CD4-positive, alpha-beta T cell treated with Interleukin-6 for 4 hours (primary cell): Measurements from ENCODE around the gene SETMAR.
A peak's percentile ranks its signal among the peaks of the same experiment; 100 is the strongest.
"Not testable (repeated sequence)": the region's sequence is repeated elsewhere in the genome, so short reads cannot be mapped to it uniquely, and the experiment has no call there.

Experiments used
- DNase-seq: peaks from one replicate; pipeline ENCODE4 v3.0.0-alpha.2; 2020; ENCODE audit warnings: mixed read lengths

The SETMAR gene

DNA sequence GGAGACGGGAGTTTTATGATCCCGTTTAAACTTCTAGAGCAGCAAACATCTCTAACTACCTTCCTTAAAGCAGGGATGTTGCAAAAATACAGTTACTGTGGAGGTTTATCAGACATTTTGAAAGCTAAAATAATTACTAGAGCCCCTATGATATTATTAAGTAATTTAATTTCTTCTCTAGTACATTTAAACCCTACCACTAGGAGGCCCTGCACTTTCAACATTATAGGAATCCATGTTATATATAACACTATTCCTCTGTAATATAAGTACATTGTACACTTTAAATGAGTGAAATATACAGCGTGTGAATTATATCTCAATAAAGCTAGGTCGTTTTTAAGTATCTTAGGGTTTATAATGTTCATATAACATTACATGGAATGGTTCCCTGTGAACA is 11.5 kb downstream of the SETMAR start:
- no peak for DNase-seq

DNA sequence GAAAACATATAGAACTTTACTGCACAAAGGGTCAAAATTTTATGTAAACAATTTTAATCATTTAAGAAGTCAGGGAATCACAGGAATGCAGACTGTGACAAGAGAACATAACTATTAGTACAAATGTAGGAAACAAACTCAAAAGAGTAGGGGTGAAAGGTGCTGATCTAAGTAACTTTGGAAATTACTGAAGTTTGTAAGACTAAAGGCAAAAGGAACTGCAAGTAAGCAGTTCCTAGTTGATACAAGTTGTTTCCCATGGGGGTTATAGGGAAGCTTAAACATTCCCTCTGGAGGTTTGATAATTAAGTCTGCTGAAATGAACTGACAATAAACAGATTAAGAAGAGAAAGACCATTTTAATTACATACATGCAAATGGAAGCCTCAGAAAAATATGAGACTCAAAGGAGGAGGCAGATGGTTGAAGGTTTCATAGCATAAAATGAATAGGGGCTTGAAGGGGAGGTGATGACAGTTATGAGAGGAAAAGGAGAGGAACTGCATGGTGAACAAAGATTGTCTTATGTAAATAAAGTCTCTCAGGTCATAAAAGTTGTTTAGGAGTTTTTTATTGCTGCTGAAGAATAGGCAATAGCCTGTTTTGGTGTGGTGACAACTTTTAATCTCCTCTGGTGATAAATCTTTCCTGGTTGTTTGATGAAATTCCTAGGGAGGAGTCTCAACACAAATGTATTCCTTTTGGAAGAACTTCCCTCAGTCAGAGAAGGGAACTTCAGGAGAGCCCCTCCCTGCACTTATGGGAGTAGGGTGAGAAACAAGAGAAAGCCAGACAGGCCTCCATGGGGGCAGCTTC is 17.1 kb downstream of the SETMAR start:
- no peak for DNase-seq

DNA sequence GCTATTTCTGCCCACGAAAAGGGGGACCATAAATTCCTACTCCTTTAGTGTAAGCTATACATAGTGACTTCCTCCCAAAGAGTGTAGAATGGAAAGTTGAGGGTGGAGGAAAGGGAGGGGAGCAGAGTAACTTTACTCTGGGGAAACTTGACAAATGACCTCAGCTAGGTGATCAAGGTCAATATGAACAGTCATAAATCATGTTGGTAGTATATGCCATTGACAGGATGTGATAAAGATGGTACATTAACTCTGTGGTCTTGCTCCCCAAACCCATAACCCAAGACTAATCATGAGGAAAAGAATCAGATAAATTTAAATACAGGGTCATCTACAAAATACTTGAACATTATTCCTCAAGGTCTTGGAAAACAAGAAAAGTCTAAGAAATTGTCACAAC is 18.6 kb downstream of the SETMAR start:
- no peak for DNase-seq

DNA sequence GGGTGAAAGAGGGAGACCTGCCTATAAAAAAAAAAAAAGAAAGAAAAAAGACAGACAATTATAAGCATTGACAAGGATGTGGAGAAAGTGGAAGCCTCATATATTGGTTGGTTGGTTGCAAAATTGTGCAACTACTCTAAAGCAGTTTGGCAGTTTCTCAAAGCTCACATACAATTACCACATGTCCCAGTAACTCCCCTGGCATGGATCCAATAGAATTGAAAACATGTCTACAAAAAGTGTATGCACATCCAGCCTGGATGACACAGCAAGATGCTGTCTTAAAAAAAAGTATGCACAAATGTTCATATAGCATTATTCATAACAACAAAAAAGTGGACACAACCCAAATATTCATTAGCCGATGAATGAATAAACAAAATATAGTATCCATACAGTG is 19.5 kb downstream of the SETMAR start:
- DNase-seq = no peak

DNA sequence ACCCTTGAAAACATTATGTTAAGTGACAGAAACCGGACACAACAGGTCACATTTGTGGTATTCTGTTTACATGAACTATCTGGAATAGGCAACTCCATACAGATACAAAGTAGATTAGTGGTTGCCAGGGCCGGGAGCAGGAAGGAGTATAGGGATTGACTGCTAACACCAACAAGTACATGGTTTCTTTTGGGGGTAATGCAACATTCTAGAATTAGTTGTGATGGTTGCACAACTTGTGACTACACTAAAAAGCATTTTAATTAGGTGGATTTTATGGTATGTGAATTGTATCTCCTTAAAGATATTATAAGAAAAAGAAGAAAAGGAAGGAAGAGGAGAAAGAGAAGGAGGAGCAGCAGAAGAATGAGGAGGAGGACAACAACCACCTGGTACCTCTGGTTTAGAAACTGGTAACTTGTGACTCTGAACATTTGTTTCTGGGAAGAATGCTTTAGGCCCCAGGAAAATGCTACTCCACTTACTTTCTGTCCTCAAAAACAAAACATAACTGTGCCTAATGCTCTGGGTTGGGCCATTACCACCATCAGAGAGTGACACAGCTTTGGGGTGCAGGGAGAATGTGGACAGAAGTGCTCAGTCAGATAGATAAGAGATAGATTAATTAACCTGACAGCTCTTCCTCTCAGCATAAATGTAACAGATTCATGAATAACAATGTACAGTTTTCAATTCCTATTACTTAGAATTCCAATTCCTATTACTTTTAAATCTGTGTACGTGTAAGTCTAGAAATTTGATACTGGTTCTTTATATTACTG is 20.3 kb downstream of the SETMAR start:
- no peak for DNase-seq

DNA sequence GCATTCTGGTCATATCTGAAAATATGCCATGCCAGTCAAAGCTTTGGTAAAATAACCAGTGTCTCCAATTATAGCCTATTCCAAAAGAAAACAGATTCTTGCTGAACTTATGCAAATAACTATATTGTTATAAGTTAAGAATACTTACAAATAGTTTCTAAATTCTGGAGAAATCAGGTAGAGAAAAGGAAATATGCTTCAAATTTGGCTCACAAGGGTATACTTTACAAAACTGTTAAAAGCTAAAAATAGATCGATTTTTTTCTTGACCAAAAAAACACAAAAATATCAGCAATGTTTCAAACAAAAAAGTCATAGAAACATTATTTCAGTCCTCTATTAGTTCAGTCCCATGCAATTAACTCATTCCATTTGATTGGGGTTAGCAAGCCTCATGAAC is 23.7 kb downstream of the SETMAR start:
- no peak for DNase-seq

DNA sequence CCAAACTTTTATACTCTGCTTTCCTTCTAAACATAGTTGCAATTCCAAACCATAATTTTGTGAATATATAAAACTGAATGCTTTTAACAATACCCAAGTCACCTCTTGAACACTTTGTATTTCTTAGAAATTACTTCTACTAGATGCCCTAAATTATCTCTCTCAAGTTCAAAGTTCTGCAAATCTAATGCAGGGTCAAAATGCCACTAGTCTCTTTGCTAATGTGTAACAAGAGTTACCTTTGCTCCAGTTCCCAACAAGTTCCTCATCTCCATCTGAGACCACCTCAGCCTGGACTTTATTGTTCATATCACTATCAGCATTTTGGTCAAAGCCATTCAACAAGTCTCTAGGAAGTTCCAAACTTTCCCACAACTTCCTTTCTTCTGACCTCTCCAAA is 26.6 kb downstream of the SETMAR start:
- not testable (repeated sequence) for DNase-seq

DNA sequence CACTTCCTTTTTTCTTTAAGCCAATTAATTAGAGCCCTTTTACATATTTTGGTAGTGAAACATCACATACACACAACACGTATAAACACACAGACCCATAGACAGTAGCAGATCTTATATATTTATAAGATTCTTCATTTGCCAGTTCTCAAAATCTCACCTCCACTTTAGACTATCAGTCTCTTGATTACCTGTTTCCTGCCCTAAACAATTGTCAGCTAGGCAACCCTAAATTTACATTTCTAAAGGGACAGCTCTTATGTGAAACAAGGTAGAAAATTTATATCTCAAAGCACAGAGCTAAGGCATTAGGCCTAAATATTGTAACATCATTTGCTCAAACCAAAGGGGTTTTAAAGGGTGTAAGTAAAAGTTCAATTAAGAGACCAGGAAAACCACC is 28.9 kb downstream of the SETMAR start:
- DNase-seq = no peak

DNA sequence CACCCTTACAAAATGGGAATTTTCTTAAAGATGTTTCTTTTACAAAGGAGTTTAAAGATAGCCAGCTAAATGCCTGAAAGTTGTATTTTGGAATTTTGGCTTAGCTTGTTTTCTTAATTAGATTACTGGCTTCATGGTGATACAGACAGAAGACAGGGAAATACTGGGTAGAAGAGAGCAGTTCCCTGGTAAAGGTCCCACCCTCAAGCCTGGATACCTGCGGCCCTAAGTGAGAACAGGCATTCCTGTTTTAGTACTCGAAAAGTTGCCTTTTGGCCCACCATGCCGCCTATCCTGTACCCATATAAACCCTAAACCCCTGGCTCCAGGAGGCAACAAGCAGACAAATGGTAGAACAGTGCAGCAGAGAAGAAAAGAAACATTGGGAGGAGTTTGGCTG is 29.4 kb downstream of the SETMAR start:
- DNase-seq = no peak

DNA sequence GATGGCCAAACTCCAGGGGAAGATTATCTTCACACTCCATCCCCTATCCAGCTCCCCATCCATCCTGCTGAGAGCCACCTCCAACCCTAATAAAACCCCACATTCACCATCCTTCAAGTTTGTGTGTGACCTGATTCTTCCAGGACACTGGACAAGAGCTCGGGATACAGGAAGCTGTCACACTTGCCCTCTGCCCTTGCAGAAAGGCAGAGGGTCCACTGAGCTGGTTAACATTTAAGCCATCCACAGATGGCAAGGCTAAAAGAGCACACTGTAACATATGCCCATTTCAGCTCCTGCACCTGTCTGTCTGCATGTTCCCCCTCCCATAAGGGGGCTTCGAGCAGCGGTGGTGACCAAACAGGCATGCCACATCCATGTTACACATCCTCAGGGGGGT is 29.8 kb downstream of the SETMAR start:
- DNase-seq = no peak

DNA sequence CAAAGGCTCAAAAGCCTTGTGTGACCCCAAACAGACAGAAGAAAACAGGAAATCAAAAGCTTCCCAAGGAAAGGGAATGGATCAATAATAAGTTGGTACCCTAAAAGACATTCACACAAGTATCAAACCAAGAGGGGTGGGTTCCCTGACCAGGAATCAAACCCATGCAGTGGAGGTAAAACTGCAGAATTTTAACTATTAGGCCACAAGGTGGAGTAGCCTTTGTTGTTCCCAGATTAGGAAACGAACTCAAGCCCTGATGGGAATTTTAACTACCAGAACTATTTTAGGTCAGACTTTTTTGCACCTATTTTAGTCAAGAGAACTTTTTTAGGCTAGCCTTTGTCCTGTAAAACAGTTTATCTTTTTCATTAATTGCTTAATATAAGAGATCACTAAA is 31.4 kb downstream of the SETMAR start:
- no peak for DNase-seq

DNA sequence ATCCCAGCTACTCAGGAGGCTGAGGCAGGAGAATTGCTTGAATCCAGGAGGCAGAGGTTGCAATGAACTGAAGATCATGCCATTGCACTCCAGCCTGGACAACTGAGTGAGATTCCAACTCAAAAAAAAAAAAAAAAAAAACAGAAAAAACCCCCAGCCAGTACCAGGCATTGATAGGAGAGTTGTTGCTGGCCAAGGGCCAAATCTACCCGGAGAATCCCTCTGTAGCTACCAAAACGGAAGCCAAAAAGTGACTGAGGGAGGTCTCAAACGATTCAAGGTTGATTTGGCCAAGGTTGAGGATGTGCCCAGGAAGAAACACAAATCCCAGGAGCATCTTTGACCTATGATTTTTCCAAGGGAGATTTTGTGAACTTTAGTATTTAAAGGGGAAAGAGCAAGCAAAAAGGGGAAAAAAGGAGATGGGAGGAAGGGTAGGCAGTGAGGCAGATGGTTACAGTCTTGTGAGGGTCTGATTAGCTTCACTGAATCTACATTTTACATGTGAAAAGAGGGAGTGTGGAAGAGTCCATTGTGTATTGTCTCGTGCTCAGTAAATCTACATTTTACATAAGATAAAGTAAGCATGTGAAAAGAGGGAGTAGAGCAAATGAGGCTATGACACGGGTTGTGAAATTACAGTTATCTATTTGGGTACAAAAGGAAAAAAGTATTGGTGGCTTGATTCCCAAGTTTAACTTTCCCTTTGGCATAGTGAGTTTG is 32.8 kb downstream of the SETMAR start:
- DNase-seq = no peak

DNA sequence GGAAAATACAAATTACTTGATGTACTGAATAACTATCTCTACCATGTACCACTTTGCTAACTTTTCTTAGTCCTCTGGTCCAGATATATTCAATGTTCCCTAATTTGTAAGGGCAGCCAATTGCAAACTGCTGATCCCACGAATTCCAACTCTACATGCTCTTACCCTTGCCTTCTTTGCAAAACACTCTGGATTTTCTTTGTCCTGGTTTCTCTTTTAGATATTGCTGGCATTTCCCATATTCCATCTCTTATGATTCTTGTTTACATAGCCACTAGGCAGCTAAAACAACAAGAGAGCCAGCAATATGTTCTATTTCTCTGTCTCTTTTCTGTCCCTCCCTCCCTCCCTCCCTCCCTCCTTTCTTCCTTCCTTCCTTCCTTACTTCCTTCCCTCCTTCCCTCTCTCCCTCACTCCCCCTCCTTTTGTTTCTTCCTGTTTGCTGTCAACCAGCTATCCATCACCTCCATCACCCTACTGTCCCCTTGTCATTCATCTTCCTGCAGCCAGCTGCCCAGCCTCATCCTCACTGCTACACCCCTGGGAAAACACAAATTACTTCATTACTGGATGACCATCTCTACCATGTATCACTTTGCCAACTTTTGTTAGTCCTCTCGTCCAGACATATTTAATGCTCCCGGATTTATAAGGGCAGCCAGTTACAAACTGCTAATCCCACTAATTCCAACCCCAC is 33.8 kb downstream of the SETMAR start:
- no peak for DNase-seq

DNA sequence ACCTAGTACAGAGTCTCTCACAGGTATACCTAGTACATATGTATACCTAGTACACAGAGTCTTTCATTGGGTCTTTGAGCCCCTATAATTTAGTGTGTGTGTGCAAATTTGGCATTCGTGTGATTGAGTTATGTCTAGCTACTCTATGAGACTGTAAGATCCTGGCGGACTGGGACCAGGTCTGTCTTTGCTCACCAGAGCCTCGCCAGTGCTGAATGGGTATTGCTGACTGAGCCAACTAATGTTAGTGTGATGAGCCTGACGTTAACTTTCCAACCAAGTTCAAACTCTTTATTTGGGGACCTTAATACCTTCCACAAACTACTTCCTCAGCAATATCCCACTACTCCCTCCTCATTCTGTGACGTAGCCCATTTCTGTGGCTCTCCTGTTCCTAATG is 35.6 kb downstream of the SETMAR start:
- no peak for DNase-seq

DNA sequence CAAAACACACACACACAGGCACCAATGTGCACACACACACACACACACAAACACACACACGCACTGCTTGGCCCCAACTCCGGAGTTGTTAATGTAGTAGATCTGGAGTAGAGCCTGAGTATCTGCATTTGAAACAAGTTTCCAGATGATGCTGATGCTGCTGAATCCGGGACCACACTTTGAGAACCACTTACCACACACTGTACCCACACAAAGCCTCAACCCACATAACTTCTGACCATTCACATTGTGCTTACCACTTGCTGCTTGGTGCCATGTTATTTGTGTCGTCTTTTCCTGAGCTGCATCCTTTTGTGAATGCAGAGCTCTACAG is 36.9 kb downstream of the SETMAR start:
- DNase-seq = no peak

DNA sequence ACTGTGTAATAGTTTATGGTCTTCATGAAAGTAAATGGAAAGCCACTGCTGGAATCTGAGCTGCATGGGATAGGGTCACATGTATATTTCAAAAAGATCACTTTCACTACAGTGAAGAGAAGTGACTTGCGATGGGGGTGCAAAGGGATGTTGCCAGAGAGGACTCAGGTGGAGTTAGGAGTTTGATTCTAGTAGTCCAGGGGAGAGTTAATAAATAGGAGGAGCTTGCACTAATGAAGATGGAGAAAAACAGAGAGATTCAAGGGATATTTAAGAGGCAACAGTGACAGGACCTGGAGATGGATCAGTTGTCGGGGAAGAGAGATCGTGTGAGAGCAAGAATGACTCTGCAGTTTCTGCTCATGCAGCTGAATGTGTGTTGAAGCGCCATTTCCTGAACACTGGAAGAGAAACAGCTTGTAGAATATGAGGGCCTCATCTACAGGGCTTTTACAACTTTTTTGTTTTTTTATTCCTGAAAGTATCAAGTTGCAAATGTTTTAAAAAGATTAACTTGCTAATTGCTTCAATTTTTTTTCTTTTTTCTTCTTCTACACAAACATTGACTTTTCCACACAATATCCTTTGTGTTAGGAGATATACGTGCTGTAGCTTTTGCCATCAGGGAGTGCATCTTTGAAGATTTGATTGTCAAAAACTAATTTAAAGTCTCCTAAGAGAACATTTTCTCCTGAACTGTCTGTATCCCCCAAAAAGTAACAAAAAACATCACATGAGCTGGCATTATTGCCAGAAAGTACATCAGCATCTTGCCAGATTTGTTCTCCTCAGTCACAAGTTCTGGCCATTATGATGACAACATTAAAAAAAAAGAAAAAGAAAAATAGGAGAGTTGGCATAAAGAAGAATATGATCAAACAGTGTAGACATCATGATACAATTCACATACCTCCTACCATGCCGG is 37.5 kb downstream of the SETMAR start:
- DNase-seq = no peak

DNA sequence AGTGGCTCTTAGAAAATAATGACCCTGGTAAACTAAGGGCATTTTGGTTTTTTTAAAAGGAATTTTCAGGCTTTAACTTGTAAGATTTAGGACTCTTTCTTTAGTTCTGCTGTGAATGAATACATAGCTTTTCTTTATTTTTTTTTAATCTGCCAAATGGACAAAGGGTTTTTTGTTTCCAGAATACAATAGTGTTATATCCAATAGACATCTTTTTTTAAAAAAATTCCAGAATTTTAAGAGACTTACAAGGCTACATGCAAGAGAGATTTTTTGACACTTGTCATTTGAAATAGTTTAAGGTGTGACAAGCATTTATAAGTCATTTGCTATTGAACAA is 38.1 kb downstream of the SETMAR start:
- no peak for DNase-seq

DNA sequence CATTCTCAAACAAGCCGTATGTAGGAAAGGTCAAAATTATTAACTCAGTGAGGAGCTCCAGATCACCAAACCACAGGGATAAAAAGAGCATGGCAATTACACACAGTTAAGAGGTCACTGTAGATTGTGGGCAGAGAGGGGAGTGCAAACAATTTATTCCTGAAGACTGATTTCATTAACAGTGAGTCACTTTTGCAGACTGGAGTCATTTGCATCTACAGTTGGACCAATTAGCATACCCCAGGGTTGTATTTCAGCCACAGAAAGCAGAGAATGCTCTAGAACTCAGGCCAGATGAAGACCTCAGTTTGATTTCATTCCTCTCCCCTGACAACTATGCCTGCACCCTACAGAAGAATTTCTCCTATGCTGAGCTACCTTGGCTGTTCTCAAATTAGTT is 40.1 kb downstream of the SETMAR start:
- no peak for DNase-seq

DNA sequence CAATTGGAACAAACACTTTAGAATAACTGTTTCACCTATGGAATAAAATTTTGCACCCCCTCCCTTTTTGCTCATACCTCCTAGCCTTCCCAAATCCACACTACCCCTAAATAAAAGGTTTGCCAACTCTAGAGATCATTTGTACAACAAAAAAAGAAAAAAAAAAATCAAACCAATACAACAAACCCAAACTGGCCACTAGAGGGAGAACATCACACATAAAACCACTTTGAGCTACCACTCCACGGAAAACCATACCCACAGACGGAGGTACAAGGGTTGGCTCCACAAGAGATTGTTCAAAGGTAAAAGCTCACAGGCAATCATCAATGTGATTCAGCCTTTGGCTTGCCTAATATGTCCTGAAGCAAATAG is 47.6 kb downstream of the SETMAR start:
- peak; percentile 48 for DNase-seq

DNA sequence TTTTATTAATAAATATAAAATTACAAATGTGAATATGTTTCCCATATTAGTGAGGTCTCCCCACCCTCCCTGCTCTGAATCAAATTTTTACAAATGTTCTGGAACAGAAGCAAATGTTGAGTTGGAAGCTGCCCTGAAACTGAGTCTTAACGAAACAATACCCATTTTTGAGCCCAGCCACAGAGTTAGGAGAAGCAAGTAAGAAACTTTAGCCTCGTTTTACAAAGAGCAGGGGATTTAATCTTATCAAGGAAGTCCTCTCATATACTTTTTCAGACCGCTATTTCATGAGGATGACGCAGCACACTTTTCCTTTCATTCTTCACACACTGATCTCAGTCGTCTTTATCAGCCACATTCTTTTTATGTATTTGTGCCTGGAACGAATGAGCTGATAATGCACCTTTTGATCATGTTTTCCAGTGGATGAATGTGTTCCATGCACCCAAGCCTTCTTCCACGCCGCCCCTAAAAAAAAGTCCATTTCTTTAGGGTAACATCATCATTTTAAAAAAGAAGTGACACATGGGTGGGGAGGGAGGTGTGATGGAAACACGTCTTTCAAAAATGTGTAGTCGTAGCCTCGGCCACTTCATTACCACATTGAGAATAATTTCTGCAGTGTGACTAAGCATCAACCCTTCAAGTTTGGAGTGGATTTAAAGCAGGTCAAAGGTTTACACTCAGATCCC is 48.1 kb downstream of the SETMAR start:
- DNase-seq = no peak

DNA sequence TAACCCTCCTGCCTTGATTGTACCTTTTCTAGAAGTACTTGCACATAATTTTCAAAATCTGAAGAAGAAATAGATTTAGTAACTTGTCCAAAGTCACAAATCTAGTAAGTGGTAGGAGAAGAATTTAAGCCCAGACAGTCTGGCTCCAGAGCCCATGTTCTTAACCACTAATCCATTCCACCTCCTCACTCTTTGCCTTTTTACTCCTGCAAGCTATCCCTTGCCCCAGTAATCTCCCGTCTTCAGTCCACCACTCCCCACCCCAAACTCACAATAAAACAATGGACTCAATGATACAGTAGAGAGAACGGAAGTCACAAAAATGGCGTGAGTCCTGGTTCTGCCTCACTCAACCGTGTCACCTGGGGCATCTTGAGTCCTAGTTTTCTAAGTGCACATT is 48.7 kb downstream of the SETMAR start:
- no peak for DNase-seq
